ENCODE results near the gene MTHFD2L. TPM values are rescaled to one million over a fixed set of nuclear protein-coding genes. Genes with fewer than 3 reads are reported as not detected.
A peak's percentile ranks its signal among the peaks of the same experiment; 100 is the strongest.

Gene MTHFD2L
- total RNA-seq, result 10.7 and 14.7 TPM in 2 replicates
- long read RNA-seq, transcript MTHFD2L-203 (8 exons, 2,354 nt), result minor isoform, 5 of 34 reads
- long read RNA-seq, transcript MTHFD2L-208 (2 exons, 2,363 nt), result major isoform, 10 of 34 reads
- long read RNA-seq, partial matches to known transcripts, result 1 of 34 reads
- long read RNA-seq, other reads (novel, unspliced or antisense), result 17 of 34 reads

GRCh38 chr4:74157561-74158465, at the start of gene MTHFD2L:
Gene MTHFD2L (plus strand): TSS chr4:74158118. CDS start chr4:74158139, 21 bp downstream.
- TF ChIP-seq CTCF (IDR thresholded peaks at IDR 0.05), result no peak
- H3K27me3 Mint-ChIP-seq (ENCODE audit: unreplicated experiment), result no peaks in the 10 kb centered on the region
- peak within 1 kb of the TSS; percentile 81 for H3K4me3 Mint-ChIP-seq (ENCODE audit: unreplicated experiment)
- peak; percentile 98 for DNase-seq (ENCODE audit: extremely low spot score, unreplicated experiment)
- peaks cover 27% of the 10 kb centered on the region for H3K4me1 Mint-ChIP-seq (ENCODE audit: unreplicated experiment)
- H3K36me3 Mint-ChIP-seq (ENCODE audit: unreplicated experiment), result peaks cover 19% of the 10 kb centered on the region
- H3K9me3 Mint-ChIP-seq (ENCODE audit: unreplicated experiment), result no peaks in the 10 kb centered on the region
- H3K27ac Mint-ChIP-seq (ENCODE audit: unreplicated experiment), result peak within 1 kb of the TSS; percentile 96

- no peak for TF ChIP-seq CTCF (IDR thresholded peaks at IDR 0.05)
- H3K4me1 Mint-ChIP-seq (ENCODE audit: unreplicated experiment), result peaks cover 74% of the 10 kb centered on the region
- DNase-seq (ENCODE audit: extremely low spot score, unreplicated experiment), result no peak
- H3K27ac Mint-ChIP-seq (ENCODE audit: unreplicated experiment), result peak overlapping the region; percentile 98
- H3K27me3 Mint-ChIP-seq (ENCODE audit: unreplicated experiment), result no peaks in the 10 kb centered on the region
- H3K36me3 Mint-ChIP-seq (ENCODE audit: unreplicated experiment), result no peaks in the 10 kb centered on the region
- no peaks in the 10 kb centered on the region for H3K9me3 Mint-ChIP-seq (ENCODE audit: unreplicated experiment)
- H3K4me3 Mint-ChIP-seq (ENCODE audit: unreplicated experiment), result no peak overlapping the region
Observed at GRCh38 chr4:74108457-74109115, 49.3 kb upstream of the MTHFD2L start.

GRCh38 chr4:74109116-74109869, 48.6 kb upstream of the MTHFD2L start:
- Mint-ChIP-seq H3K9me3 (ENCODE audit: unreplicated experiment) (no peaks in the 10 kb centered on the region), H3K27ac (ENCODE audit: unreplicated experiment) (peak overlapping the region; percentile 98), H3K36me3 (ENCODE audit: unreplicated experiment) (no peaks in the 10 kb centered on the region), H3K27me3 (ENCODE audit: unreplicated experiment) (no peaks in the 10 kb centered on the region), H3K4me3 (ENCODE audit: unreplicated experiment) (no peak overlapping the region), H3K4me1 (ENCODE audit: unreplicated experiment) (peaks cover 80% of the 10 kb centered on the region)
- no peak for TF ChIP-seq CTCF (IDR thresholded peaks at IDR 0.05)
- DNase-seq (ENCODE audit: extremely low spot score, unreplicated experiment), result no peak

GRCh38 chr4:74109870-74110605, 47.9 kb upstream of the MTHFD2L start:
- Mint-ChIP-seq H3K4me3 (ENCODE audit: unreplicated experiment) (peak overlapping the region; percentile 1), H3K27ac (ENCODE audit: unreplicated experiment) (peak overlapping the region; percentile 98)
- no peak for DNase-seq (ENCODE audit: extremely low spot score, unreplicated experiment)

More at GRCh38 chr4:74109870-74110605, 47.9 kb upstream of the MTHFD2L start:
- no peak for TF ChIP-seq CTCF (IDR thresholded peaks at IDR 0.05)
- Mint-ChIP-seq H3K27me3 (ENCODE audit: unreplicated experiment) (no peaks in the 10 kb centered on the region), H3K9me3 (ENCODE audit: unreplicated experiment) (no peaks in the 10 kb centered on the region), H3K36me3 (ENCODE audit: unreplicated experiment) (no peaks in the 10 kb centered on the region), H3K4me1 (ENCODE audit: unreplicated experiment) (peaks cover 83% of the 10 kb centered on the region)

Data from osteocyte (in vitro differentiated cells).